ENCODE measurements around the gene DNAJC11. TPM values are rescaled to one million over a fixed set of nuclear protein-coding genes. Genes with fewer than 3 reads are reported as not detected.

DNAJC11 gene
- total RNA-seq, 1 experiment from 2014 or later = 40.9 TPM

Other genes with a start within 250 kb of the DNAJC11 start
- 0.96 and 1.2 TPM in 2 replicates for gene TNFRSF25, start 235.6 kb downstream of the DNAJC11 start, total RNA-seq (2014; rRNA removed; shearing (Covaris generic))
- gene PLEKHG5, start 210.1 kb downstream of the DNAJC11 start, total RNA-seq (2014; rRNA removed; shearing (Covaris generic)) = 1.7 and 2.7 TPM in 2 replicates
- 23.4 and 25.1 TPM in 2 replicates for gene NOL9, start 147.3 kb downstream of the DNAJC11 start, total RNA-seq (2014; rRNA removed; shearing (Covaris generic))
- not detected in 2 replicates for gene TAS1R1, start 146.5 kb downstream of the DNAJC11 start, total RNA-seq (2014; rRNA removed; shearing (Covaris generic))
- 12.2 and 12.8 TPM in 2 replicates for gene ZBTB48, start 121.8 kb downstream of the DNAJC11 start, total RNA-seq (2014; rRNA removed; shearing (Covaris generic))
- 28.2 and 29.0 TPM in 2 replicates for gene KLHL21, start 98.9 kb downstream of the DNAJC11 start, total RNA-seq (2014; rRNA removed; shearing (Covaris generic))
- gene PHF13, start 88.1 kb downstream of the DNAJC11 start, total RNA-seq (2014; rRNA removed; shearing (Covaris generic)) = 7.1 and 7.4 TPM in 2 replicates
- 20.8 and 22.6 TPM in 2 replicates for gene THAP3, start 76.9 kb downstream of the DNAJC11 start, total RNA-seq (2014; rRNA removed; shearing (Covaris generic))
- 47.4 and 52.5 TPM in 2 replicates for gene CAMTA1, start 83.6 kb upstream of the DNAJC11 start, total RNA-seq (2014; rRNA removed; shearing (Covaris generic))